CD4-positive, alpha-beta T cell treated with Interleukin-6 at 100 ng/mL for 8 hours (primary cell): Measurements from ENCODE around the gene GABRB2.
"Not testable (repeated sequence)": the region's sequence is repeated elsewhere in the genome, so short reads cannot be mapped to it uniquely, and the experiment has no call there.

Experiments
- DNase-seq: peaks from one replicate; pipeline ENCODE4 v3.0.0-alpha.2; 2020; ENCODE audit warnings: mixed read lengths, low spot score

The GABRB2 gene

DNA sequence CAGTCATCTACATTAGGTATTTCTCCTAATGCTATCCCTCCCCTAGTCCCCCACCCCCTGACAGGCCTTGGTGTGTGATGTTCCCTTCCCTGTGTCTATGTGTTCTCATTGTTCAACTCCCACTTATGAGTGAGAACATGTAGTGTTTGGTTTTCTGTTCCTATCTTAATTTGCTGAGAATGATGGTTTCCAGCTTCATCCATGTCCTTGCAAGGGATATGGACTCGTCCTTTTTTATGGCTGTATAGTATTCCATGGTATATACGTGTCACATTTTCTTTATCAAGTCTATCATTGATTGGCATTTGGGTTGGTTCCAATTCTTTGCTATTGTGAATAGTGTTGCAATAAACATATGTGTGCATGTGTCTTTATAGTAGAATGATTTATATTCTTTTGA is 249.1 kb downstream of the GABRB2 start:
- not testable (repeated sequence) for DNase-seq

DNA sequence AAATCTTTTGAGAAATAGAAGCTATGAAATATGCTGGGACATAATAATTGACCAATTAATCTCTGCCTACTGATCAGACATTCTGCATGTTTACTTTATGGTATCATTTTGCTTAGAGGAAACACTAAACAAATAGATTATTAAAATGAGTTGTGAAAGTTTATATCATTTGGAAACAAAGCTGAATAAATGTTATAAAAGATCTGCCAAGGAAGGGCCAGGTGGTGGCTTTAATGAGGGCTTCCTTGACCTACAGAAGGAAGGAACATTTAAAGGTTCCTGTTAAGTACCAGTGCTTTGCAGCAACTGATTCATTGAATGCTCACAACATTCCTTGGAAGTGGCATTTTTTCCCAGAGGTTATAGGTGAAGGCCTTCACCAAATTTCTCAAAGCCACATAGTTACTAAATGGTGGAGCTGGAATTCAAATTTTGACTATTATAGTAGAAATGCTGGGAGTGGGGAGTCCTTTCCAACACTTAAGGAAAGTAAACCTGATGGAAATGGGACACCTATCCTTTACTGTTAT is 250.7 kb downstream of the GABRB2 start:
- DNase-seq, result no peak

DNA sequence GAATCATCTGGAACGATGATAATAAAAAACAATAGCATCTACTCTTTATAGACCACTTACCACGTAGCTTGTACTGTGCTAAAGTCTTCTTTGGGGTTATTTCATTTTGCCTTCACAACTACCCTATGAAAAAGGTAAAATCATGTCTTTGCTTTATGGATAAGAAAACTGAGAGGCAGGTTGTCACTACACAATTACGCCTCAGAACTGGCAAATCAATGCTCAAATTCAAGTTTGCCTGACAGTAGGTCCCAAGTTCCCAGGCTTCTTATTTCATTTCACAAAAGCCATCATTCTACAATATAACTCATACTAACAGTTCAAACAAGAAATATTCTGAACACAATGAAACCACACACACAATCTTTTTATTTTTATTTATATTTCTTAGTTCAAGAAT is 258.5 kb downstream of the GABRB2 start:
- DNase-seq, result no peak

DNA sequence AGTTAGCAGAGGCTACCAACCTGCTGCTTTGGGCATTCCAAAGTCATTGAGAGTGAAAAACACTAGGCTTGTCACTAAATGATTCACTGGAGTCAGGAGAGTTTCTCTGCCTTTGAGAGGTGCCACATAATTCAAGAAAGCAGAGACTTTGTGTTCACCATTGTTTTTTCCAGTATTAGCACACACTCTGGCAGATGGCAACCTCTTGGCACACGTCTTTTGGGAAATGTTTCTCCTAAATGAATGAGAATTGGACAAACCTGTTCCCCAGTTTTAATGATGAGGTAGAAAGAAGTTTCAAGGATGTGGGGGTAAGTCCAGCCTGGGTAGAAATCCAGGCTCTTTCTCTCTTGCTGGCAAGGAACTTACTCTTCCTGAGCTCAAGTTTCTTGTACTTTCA is 259.1 kb downstream of the GABRB2 start:
- no peak for DNase-seq

DNA sequence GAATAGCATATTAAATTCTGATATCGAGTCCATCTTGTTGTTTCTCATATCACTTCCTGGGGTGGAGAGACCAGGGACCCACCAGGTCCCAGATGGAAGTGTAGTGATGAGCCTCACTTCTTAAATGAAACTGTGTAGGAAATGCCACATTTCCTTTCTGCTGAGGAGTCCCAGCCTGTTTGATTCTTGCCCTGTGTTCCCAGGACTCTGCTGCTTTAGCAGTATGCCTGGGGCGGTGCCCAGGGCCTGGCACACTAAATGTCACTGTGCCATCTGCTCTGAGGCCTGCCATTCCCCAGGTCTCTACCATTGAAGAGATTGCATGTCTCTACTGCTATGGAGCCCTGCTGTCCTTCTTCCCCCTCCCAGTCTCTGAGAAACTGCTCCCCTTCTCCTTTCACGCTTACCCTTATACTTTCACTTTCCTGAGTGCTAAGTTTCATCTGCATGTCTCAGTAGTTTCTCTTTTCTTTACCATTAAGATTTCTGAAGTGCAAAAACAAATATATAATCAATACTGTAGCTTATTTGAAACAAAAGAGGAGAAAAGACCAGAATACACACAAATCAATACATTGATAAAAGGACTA is 260.4 kb downstream of the GABRB2 start:
- DNase-seq, result no peak

DNA sequence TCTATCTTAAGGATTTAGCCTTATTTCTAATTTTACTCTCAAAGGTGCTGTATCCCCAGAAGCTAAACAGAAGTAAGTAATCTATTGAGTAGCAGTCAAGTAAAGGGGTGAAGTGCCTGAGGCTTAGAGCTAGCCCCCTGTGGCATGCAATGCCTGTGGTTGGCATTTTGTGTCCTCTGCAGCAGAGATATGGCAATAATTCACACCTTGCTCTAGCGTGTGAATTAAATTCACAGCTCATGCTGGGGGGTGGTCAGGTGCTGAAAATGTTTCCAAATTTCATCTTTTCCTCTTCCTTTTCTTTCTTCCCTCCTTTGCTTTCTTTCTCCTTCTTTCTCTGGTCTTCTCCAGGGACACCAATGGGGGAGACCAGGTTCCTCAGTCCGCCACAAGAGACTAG is 262.1 kb downstream of the GABRB2 start:
- DNase-seq, result no peak

DNA sequence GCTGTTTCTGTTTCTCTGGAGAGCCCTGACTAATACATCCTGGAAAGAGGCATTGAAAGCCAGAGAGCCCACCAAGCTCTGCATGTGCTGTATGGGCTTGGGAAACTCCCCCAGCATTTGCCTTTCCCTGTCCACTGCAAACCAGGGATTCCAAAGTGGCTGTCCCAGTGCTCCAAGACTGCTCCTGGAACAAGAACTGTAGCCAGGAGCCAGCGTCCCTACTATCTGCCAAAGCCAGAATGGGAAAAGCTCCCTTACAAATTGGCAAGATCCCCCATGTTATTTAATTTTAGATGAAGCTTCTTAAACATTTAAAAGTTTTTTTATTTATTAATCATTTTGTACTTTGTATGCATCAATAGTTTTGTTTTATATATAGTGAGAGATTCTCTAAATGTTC is 263.2 kb downstream of the GABRB2 start:
- DNase-seq, result no peak

DNA sequence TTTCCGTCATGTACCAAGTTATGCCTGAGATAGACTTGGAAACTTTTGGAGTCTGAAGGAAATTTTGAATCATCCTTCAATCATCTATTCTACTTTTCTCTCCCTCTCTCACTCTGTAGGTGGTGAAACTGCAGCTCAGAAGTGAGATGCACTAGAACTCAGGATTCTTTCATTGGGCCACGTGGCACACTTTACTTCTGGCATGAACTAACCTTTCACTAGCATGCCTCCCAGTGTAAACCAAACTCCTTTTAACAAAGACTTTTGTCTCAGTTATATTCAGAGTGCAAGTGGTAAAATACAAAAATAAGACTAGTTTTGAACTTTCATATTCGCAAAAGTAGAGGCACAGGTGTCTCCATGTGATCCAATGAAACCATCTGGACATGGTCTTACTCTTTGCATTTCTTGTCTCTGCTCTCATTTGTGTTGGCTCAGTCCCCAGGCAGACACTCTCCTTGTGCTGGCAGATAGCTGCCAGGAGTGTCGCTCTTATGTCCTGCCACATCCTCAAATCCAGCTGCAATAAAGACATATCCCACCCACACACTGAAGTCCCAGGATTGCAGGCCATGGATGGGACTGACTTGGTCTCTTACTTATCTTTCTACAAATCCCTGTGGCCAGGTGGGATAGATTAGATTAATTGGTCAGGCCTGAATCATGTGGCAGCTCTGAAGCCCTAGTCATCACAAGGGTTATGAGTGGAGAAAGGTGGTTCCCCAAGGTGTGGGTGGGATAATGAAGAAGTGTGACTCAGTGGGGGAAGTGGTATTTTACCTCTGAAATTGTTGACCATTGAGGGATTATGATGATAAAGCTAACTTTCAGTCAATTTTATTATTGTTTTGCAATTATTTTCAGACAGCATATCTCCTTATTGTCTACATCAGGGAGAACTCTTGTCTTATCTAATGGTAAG is 267.5 kb downstream of the GABRB2 start:
- DNase-seq, result no peak

DNA sequence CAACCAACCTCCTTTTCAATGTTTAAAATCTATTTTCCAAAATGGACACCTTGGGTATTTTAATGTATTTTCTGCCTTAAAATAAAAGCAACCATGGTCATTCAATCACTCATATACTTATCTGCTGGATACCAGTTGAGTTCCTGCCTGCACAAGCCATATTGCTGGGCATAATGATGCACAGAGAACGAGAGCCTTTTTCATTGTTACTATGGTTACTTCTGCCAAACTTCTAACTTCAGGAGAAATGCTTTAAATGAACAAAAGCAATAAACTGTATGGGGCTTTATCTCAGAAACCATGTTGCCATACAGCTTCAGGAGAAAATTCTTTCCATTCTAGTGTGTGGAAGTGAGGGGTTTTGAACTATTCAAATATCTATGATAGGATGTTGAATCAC is 269.5 kb downstream of the GABRB2 start:
- no peak for DNase-seq

DNA sequence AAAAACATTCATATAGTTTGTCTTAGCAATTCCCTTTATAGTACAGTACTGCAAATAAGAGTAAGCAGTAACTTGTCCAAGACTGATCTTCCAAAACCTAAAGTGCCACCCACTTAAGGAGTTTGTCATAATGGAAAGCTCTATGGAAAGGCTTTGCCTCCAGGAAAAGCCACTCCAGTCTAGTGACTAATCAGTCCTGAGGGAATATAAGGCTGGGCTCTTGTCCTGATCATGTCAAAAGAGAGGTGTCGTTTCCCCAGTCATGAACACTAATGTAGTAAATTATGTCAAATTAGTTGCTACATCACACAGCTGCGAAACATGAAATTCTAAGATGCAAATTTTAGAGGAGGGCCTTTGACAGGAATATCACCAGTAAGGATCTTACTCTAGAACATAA is 271.6 kb downstream of the GABRB2 start:
- no peak for DNase-seq

DNA sequence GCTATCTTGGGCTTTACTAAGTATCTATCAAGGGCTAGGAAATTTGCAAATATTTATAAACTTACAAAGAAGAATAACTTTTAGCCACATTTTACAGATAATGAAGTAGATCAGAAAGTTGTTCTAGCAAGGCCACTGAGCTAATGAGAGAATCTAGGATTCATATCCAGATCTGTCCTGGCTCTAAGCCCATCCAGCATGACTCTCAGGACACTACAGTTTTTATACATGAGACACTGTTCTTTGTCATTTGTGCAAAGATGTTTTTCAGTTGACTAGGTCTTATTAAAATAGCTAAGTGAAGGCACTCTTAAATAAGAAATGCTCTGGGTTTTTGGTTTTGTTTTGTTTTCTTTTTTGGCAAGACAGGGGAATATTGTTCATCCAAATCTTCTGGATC is 273.1 kb downstream of the GABRB2 start:
- DNase-seq, result no peak

DNA sequence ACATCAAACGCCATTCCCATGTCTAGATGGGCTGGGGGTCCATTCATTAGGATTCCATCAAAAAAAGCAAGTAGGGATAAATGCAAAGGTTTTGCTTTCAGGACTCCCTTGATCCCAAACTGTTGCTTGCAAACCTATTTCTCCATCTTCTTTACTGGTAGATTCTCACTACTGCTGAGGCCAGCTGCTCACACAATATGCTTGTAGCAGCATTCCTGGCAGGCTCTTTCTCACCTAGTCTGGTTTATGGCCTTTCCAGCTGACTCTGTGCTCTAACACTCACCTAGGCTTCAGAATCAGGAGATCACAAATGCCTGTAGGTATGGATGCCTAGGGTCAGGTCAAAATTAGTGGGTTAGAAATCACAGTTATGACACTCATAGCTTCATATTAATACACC is 274.7 kb downstream of the GABRB2 start:
- DNase-seq, result no peak

DNA sequence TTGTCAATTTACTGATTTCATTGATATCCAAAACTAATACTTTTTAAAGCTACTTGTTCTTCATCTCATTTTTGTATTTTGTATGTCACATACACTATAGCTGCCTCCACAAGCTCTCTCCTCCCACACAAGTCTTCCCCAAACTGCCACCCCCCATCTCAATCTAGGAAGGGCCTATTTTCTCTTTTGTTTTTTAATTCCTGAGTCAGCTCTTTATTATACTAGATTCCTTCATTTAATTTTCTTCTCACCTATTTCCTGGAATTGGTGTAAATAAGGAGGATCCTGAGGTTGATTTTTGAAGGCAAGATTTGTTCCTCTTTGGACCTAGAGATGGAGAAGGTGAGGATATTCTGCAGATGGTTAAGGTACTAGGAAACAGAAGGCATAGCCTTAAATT is 277.4 kb downstream of the GABRB2 start:
- DNase-seq, result no peak

DNA sequence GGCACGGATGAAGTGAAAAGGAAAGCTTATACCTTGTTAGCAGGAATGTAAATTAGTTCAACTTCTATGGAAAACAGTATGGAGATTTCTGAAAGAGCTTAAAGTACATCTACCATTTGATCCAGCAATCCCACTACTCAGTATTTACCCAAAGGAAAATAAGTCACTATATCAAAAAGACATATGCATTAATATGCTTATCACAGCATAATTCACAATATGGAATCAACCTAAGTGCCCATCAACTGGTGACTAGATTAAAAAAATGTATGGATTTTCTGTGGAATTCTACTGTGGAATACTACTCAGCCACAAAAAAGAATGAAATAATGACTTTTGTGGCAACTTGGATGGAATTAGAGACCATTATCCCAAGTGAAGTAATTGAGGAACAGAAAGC is 279.6 kb downstream of the GABRB2 start:
- no peak for DNase-seq

DNA sequence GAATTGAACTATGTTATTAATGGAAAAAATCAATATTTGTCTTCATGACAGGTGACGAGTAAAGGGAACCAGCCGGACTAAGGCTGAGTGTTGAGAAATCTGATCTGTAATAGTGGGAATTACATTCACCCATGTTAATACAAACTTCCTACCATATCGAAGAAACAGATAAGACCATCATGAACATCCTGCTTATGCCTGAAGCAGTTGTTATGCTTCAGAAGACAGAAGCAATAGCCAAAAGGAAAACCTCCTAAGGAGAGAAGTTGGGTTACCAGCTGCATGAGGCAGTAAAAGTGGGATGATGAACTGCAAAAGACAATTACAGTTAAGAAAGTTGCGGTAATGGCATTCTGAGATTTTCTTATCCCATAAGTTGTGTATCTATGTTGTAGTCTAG is 281.5 kb downstream of the GABRB2 start:
- DNase-seq, result no peak

DNA sequence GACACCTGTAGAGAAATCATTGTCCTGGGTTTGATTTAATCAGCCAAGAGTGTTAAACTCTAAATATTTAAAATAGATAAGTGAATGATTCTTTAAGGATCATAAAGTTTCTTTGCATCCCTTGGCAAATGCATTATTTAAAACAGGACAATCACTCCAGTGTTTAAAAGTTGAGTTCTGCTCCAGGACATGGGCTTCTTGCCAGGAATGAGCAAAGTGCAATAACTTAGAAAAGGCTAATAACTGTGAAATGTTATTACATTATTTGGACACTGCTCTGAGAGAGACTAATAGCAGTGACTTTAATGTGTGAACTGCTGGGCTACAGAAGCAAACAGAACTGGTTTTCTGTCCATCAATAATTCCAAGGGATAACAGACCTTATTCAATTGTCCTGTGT is 283.3 kb downstream of the GABRB2 start:
- DNase-seq, result no peak

DNA sequence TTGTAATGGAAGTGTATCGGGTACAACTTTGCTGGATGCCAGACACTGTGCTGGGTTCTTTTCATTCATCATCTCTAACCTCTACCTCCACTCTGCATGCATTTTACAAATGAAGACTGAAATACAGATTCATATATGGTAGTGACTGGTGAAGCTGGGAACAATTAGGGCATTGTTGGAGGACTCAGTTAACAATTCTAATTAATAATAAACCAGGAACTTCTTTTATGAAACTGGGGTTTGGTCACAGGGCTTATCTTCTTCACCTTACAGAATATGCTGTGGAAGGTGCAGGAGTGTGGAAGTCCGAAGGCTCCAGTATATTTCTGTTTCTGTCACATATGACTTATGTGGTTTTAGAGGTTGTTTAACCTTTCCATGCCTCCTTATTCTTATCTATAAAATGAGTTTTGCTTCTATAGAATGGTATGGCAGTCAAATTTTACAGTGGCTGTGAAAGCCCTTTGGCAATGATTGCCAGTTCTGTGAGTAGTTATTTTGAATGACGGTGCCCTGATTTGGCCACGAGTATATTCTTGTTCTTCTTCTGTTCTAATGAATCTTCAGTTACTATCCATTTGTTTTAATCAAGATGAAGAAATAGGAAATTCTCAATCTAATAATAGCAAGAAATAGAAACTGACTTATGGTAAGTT is 284.7 kb downstream of the GABRB2 start:
- no peak for DNase-seq

DNA sequence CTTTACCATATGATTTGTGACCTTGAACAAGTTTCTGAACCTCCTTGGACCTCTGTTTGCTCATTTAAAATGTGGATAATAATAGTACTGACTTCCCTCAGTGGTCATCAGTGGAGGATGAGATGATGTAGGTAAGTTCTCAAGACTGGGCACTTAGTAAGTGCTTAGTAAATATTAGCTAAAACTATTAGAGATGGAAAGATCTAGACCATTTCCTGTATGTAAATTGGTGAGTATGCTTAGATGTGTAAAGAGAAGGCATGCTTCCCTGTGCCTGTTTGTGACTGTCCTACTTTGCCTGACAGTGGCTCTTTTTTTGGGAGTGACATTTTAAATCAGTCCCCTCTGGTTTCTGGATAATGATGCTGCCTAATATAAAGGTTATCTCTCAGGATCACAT is 288.1 kb downstream of the GABRB2 start:
- DNase-seq, result no peak

DNA sequence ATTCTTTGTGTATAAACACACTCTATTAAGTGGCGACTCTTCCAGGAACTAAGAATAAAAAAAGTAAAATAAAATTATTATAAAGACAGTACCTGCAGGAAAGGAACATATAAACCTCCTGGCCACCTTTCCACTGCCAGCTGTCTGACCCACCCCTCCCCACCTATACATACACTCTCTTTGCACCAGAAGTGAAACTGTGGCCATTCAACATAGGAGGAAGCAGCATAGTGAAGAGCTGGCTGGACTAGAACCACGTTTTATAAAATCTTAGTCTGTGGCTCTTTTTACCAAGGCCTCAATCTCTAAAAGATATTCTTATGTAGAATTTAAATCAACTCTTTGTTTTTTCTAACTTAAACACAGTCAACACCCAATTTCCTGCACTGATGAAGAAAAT is 289.6 kb downstream of the GABRB2 start:
- no peak for DNase-seq

DNA sequence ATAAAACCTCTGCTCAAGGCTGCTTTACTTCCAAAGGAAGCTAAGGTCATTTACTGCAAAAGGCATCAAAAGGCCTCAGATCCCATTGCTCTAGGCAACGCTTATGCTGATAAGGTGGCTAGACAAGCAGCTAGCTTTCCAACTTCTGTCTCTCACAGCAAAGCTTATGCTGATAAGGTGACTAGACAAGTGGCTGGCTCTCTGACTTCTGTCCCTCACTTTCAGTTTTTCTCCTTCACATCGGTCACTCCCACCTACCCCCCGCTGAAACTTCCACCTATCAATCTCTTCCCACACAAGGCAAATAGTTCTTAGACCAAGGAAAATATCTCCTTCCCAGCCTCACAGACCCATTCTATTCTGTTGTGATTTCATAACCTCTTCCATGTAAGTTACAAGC is 293.6 kb downstream of the GABRB2 start:
- not testable (repeated sequence) for DNase-seq

DNA sequence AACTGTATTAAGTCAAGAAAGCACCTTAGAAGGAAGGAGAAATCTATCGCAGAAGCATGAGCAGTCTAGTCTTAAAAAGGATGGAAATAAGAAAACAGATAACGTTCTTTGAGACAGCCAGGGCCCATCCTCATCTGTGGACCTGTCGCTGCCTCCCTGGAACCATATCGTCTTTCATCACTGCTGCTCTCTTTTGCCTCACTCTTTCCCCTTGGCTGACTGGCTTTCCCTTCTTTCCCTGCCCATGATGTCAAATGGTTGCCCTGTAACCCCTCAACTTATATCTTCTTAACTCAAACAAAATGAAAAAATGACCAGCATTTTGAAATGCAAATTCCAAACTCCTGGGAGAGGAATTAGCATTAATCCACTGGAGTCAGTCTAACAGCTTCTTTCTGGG is 299.8 kb downstream of the GABRB2 start:
- no peak for DNase-seq

DNA sequence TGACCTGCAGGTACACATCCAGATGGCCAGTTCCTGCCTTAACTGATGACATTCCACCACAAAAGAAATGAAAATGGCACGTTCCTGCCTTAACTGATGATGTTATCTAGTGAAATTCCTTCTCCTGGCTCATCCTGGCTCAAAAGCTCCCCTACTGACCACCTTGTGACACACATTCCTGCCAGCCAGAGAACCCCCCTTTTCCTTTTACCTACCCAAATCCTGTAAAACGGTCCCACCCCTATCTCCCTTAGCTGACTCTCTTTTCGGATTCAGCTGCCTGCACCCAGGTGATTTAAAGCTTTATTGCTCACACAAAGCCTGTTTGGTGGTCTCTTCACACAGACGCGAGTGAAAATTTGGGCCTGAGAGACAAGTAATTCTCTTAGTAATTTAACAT is 300.7 kb downstream of the GABRB2 start:
- not testable (repeated sequence) for DNase-seq
